GM12878 (cell line): ENCODE measurements around the gene SELENOW. TPM values are rescaled to one million over a fixed set of nuclear protein-coding genes. Genes with fewer than 3 reads are reported as not detected.

ENCODE experiments used
- DPF2 ChIP-seq: fragments of 450-650 bp; IDR thresholded peaks from 2 replicates; pipeline ENCODE4 v1.6.1; 2017; ENCODE audit warnings: mild to moderate bottlenecking
- JUND ChIP-seq: IDR thresholded peaks from 2 replicates; pipeline ENCODE4 v1.6.1; 2012; ENCODE audit warnings: low read depth, mild to moderate bottlenecking, low read length, improper control_type of control experiment, moderate library complexity
- LARP7 ChIP-seq: fragments of 450-650 bp; IDR thresholded peaks from 2 replicates; pipeline ENCODE4 v1.6.1; 2017; ENCODE audit warnings: mild to moderate bottlenecking
- PAX5 ChIP-seq: IDR thresholded peaks from 2 replicates; pipeline ENCODE4 v1.6.1; 2011; ENCODE audit warnings: low read depth, low read length, borderline replicate concordance
- POLR2AphosphoS2 ChIP-seq: IDR thresholded peaks from 2 replicates; pipeline ENCODE4 v1.6.1; 2011; ENCODE audit warnings: low read depth, mild to moderate bottlenecking, low read length, improper control_type of control experiment, moderate library complexity
- PRDM15 ChIP-seq: fragments of 450-650 bp; formaldehyde crosslinking; IDR thresholded peaks from 2 replicates; pipeline ENCODE4 v1.4.0; 2020; ENCODE audit warnings: mild to moderate bottlenecking, moderate library complexity
- RFX5 ChIP-seq: IDR thresholded peaks from 2 replicates; pipeline ENCODE4 v1.6.1; 2011; ENCODE audit warnings: low read depth, low read length, improper control_type of control experiment
- SKIL ChIP-seq: fragments of 450-650 bp; IDR thresholded peaks from 2 replicates; pipeline ENCODE4 v1.6.1; 2017; ENCODE audit warnings: mild to moderate bottlenecking, low read depth, inconsistent platforms; ENCODE audit not compliant: poor library complexity, severe bottlenecking
- SMARCA5 ChIP-seq: fragments of 450-650 bp; IDR thresholded peaks from 2 replicates; pipeline ENCODE4 v1.6.1; 2017; ENCODE audit warnings: mild to moderate bottlenecking
- SUZ12 ChIP-seq: fragments of 200-600 bp; sonication (generic); IDR thresholded peaks from one replicate; pipeline ENCODE4 v1.6.1; 2018; ENCODE audit warnings: antibody characterized with exemption, mild to moderate bottlenecking; ENCODE audit not compliant: unreplicated experiment
- WRNIP1 ChIP-seq: IDR thresholded peaks from 2 replicates; pipeline ENCODE4 v1.6.1; 2011; ENCODE audit warnings: low read depth, low read length, improper control_type of control experiment, borderline replicate concordance
- ZNF207 ChIP-seq: fragments of 450-650 bp; IDR thresholded peaks from 2 replicates; pipeline ENCODE4 v1.6.1; 2014; ENCODE audit warnings: antibody characterized with exemption, mild to moderate bottlenecking, borderline replicate concordance
- polyA plus RNA-seq, 11 experiments: library from polyadenylated mRNA; depleted of rRNA in 4 of 11; unstranded in 6 of 11; stranded (reverse) in 5 of 11; fragments of >200 nt; fragmentation: Nextera tagmentation in 4 of 11; fragmentation: Illumina TruSeq in 1 of 11; extraction: Ambion mirVana in 4 of 11; extraction: Trizol in 1 of 11; gene quantifications; 1 replicate in 1 of 11; 2 replicates in 10 of 11; pipeline versions ENCODE4 v1.2.1 to v1.2.3, GENCODE V29; 2011 to 2016; ENCODE audit warnings: inconsistent platforms in 2 of 11, missing spikeins in 2 of 11, low read depth in 1 of 11
- total RNA-seq, 4 experiments: library from RNA; depleted of rRNA in 3 of 4; stranded (reverse); fragments of >200 nt in 3 of 4; fragmentation: Illumina TruSeq in 1 of 4; extraction: Trizol in 1 of 4; gene quantifications; 2 replicates each; pipeline versions ENCODE4 v1.2.1 to v1.2.3, GENCODE V29; 2013 to 2021
- TF ChIP-seq, protein P1 (sequence below): fragments of 450-650 bp; IDR thresholded peaks from 2 replicates; pipeline ENCODE4 v1.6.1; 2017; ENCODE audit warnings: antibody characterized with exemption, mild to moderate bottlenecking, moderate library complexity

SELENOW gene
- total and polyA plus RNA-seq, 10 of the 15 experiments (the other 5 are each of a cell fraction or from before 2014, with no cell fraction given) = 53.3 to 186 (median 101) TPM

DNA sequence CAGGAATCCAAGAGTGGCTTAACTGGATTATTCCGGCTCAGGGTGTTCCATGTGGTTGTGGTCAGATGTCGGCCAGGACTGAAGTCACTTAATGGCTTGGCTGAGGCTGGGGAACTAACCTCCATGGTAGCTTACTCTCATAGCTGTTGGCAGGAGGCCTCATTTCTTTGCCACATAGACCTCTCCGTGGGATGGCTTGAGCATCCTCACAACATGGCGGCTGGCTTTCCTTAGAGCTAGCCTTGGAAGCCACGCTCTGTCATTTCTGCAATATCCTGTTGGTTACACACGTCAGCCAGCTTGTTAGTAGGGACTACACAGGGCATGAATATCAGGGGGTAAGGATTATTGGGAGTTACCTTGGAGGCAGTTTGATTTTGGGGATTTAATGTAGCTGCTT is 48.3 kb downstream of the SELENOW start (continued):
- TF ChIP-seq PRDM15 = no peak
- no peak for TF ChIP-seq SUZ12
- TF ChIP-seq RFX5 = no peak
- TF ChIP-seq, protein P1, sequence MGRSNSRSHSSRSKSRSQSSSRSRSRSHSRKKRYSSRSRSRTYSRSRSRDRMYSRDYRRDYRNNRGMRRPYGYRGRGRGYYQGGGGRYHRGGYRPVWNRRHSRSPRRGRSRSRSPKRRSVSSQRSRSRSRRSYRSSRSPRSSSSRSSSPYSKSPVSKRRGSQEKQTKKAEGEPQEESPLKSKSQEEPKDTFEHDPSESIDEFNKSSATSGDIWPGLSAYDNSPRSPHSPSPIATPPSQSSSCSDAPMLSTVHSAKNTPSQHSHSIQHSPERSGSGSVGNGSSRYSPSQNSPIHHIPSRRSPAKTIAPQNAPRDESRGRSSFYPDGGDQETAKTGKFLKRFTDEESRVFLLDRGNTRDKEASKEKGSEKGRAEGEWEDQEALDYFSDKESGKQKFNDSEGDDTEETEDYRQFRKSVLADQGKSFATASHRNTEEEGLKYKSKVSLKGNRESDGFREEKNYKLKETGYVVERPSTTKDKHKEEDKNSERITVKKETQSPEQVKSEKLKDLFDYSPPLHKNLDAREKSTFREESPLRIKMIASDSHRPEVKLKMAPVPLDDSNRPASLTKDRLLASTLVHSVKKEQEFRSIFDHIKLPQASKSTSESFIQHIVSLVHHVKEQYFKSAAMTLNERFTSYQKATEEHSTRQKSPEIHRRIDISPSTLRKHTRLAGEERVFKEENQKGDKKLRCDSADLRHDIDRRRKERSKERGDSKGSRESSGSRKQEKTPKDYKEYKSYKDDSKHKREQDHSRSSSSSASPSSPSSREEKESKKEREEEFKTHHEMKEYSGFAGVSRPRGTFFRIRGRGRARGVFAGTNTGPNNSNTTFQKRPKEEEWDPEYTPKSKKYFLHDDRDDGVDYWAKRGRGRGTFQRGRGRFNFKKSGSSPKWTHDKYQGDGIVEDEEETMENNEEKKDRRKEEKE = no peak
- no peak for TF ChIP-seq SKIL
- TF ChIP-seq DPF2 = no peak
- no peak for TF ChIP-seq POLR2AphosphoS2
- TF ChIP-seq JUND = no peak
- no peak for TF ChIP-seq ZNF207
- TF ChIP-seq SMARCA5 = no peak
- TF ChIP-seq WRNIP1 = no peak
- no peak for TF ChIP-seq LARP7
- no peak for TF ChIP-seq PAX5
